ENCODE measurements around the gene TRIP12. TPM values are rescaled to one million over a fixed set of nuclear protein-coding genes. Genes with fewer than 3 reads are reported as not detected.

The TRIP12 gene
- total RNA-seq, 1 experiment from 2014 or later, result 166 TPM

GRCh38 chr2:229783108-229783721, 138.6 kb downstream of the TRIP12 start:
- peaks cover 23 to 60% (median 46%) of the 10 kb centered on the region in 3 experiments; a peak in 6 of 7 replicates for H3K36me3 Mint-ChIP-seq (ENCODE audit: insufficient read depth in 1 of 3, low read depth in 3 of 3)
- H3K4me1 ChIP-seq (ENCODE audit: insufficient read depth, low read length), result peaks cover 3% of the 10 kb centered on the region; the same call in 1 of the 2 replicates
- H3K23ac ChIP-seq (ENCODE audit: insufficient read length, low read depth, low read length), result no peak overlapping the region
- H3K27me3 ChIP-seq (ENCODE audit: insufficient read depth, low read length), result no peaks in the 10 kb centered on the region
- H2BK20ac ChIP-seq (ENCODE audit: low read depth, low read length, poor library complexity, severe bottlenecking), result no peak overlapping the region
- no peak overlapping the region for H2BK120ac ChIP-seq (ENCODE audit: low read depth, low read length, poor library complexity, severe bottlenecking)
- H3K4me3 Mint-ChIP-seq, result no peak overlapping the region
- no peak overlapping the region for H4K8ac ChIP-seq (replicated peaks; ENCODE audit: insufficient read length, low read depth, low read length)
- no peak overlapping the region for H4K5ac ChIP-seq (ENCODE audit: insufficient read length, low read depth, low read length)
- H2AK5ac ChIP-seq (ENCODE audit: insufficient read length, low read length), result no peak overlapping the region
- DNase-seq, result no peak
- no peaks in the 10 kb centered on the region for H3K79me2 ChIP-seq (ENCODE audit: insufficient read depth, low read length)
- no peak overlapping the region for H2BK15ac ChIP-seq (ENCODE audit: low read depth, low read length)
- H3K56ac ChIP-seq (ENCODE audit: insufficient read length, low read depth, low read length), result no peak overlapping the region
- no peak overlapping the region for H3K4me2 ChIP-seq (ENCODE audit: insufficient read depth, insufficient read length, low read length)
- no peak overlapping the region for H2BK5ac ChIP-seq (ENCODE audit: insufficient read length, low read length)
- no peak overlapping the region for H2AFZ ChIP-seq (ENCODE audit: low read length)
- no peaks in the 10 kb centered on the region for H3K27me3 Mint-ChIP-seq (ENCODE audit: low read depth)
- no peak overlapping the region for H3K9ac ChIP-seq (ENCODE audit: extremely low read depth, insufficient read length, low read length)
- peaks cover 27 to 33% of the 10 kb centered on the region in 2 experiments for H3K4me1 Mint-ChIP-seq
- no peaks in the 10 kb centered on the region for H3K9me3 Mint-ChIP-seq
- H3K27ac Mint-ChIP-seq, result no peak overlapping the region
- no peak overlapping the region for H3K4ac ChIP-seq (ENCODE audit: low read depth, low read length)
- no peak overlapping the region for H3K18ac ChIP-seq (ENCODE audit: insufficient read length, low read depth, low read length)
- H3K79me1 ChIP-seq (ENCODE audit: insufficient read depth, low read depth, low read length, poor library complexity, severe bottlenecking), result no peaks in the 10 kb centered on the region
- H3K14ac ChIP-seq (ENCODE audit: insufficient read depth, low read length), result no peak overlapping the region
- H3K23me2 ChIP-seq (ENCODE audit: insufficient read length, low read depth, low read length, poor library complexity, severe bottlenecking), result no peaks in the 10 kb centered on the region
- TF ChIP-seq CTCF (conservative IDR thresholded peaks at IDR 0.05), result no peak
- no peak overlapping the region for H4K91ac ChIP-seq (ENCODE audit: insufficient read length, low read depth, low read length)
- no peak overlapping the region for H2BK12ac ChIP-seq (ENCODE audit: insufficient read length, low read depth, low read length)
- H3K27ac ChIP-seq (ENCODE audit: insufficient read length, low read depth, low read length), result no peak overlapping the region
- H3K9me3 ChIP-seq (ENCODE audit: control insufficient read depth, low read depth, low read length), result no peaks in the 10 kb centered on the region
- H3T11ph ChIP-seq (ENCODE audit: low read length), result no peak overlapping the region
- no CpG with 5 or more reads among the region's 5 CpGs for WGBS (ENCODE audit: extremely low coverage, insufficient read length, low lambda C conversion rate)
- no peaks in the 10 kb centered on the region for H4K20me1 ChIP-seq (ENCODE audit: control insufficient read depth, insufficient read depth, insufficient read length)

All from H9 (cell line).